CD14-positive monocyte (primary cell): ENCODE measurements around the gene EP400. TPM values are rescaled to one million over a fixed set of nuclear protein-coding genes. Genes with fewer than 3 reads are reported as not detected.

ENCODE experiments used
- DNase-seq, 3 donors: peaks; one replicate each; pipeline ENCODE4 v3.0.0-alpha.2; 2011 to 2022
- H2AFZ ChIP-seq: 2 replicates; pipeline ENCODE4 v1.6.0; 2012; ENCODE audit warnings: mild to moderate bottlenecking, low read depth, low read length, inconsistent platforms; ENCODE audit not compliant: insufficient read depth, poor library complexity, severe bottlenecking
- H3K27ac ChIP-seq, 2 donors: 1 replicate in 1 of 2; 2 replicates in 1 of 2; pipeline ENCODE4 v1.5.1; 2012 to 2013; ENCODE audit warnings: low read length in 2 of 2, control low read depth in 1 of 2, inconsistent platforms in 1 of 2, low read depth in 1 of 2, mild to moderate bottlenecking in 1 of 2
- H3K27me3 ChIP-seq, 2 donors: one replicate each; pipeline versions ENCODE4 v1.6.0 to v1.6.1; 2011 to 2013; ENCODE audit warnings: low read length in 2 of 2; ENCODE audit not compliant: control insufficient read depth in 2 of 2, insufficient read depth in 2 of 2
- H3K36me3 ChIP-seq, 2 donors: replicated peaks in 1 of 2; 1 replicate in 1 of 2; 2 replicates in 1 of 2; pipeline versions ENCODE4 v1.5.1 to v1.6.1; 2012 to 2013; ENCODE audit warnings: low read length in 2 of 2, control low read depth in 1 of 2, inconsistent platforms in 1 of 2, mild to moderate bottlenecking in 1 of 2; ENCODE audit not compliant: insufficient read depth in 2 of 2, control insufficient read depth in 1 of 2
- H3K4me1 ChIP-seq, 2 donors: 1 replicate in 1 of 2; 2 replicates in 1 of 2; pipeline versions ENCODE4 v1.5.1 to v1.6.1; 2012 to 2013; ENCODE audit warnings: low read length in 2 of 2, control low read depth in 1 of 2, inconsistent platforms in 1 of 2, mild to moderate bottlenecking in 1 of 2, moderate library complexity in 1 of 2; ENCODE audit not compliant: insufficient read depth in 2 of 2, control insufficient read depth in 1 of 2
- H3K4me2 ChIP-seq: replicated peaks from 2 replicates; pipeline ENCODE3; 2012; ENCODE audit warnings: low read length, moderate library complexity, mild to moderate bottlenecking; ENCODE audit not compliant: poor library complexity, severe bottlenecking; ENCODE audit errors: extremely low read depth
- H3K4me3 ChIP-seq, 3 experiments: fragments of 200-600 bp in 1 of 3; sonication (generic) in 1 of 3; replicated peaks in 1 of 3; 1 replicate in 2 of 3; 2 replicates in 1 of 3; pipeline ENCODE4 v1.5.1; 2011 to 2013; ENCODE audit warnings: low read length in 3 of 3, mild to moderate bottlenecking in 3 of 3, control low read depth in 2 of 3, low read depth in 2 of 3, inconsistent platforms in 1 of 3, moderate library complexity in 1 of 3
- H3K79me2 ChIP-seq: 2 replicates; pipeline ENCODE4 v1.6.0; 2012; ENCODE audit warnings: mild to moderate bottlenecking, control low read depth, inconsistent platforms, low read length, moderate library complexity; ENCODE audit not compliant: insufficient read depth
- H3K9ac ChIP-seq: 2 replicates; pipeline ENCODE4 v1.6.0; 2017; ENCODE audit warnings: low read length, mild to moderate bottlenecking; ENCODE audit not compliant: insufficient read depth, poor library complexity, severe bottlenecking
- H3K9me3 ChIP-seq, 2 donors: replicated peaks in 1 of 2; 1 replicate in 1 of 2; 2 replicates in 1 of 2; pipeline versions ENCODE4 v1.5.1 to v1.6.1; 2012 to 2013; ENCODE audit warnings: low read length in 2 of 2, control low read depth in 1 of 2; ENCODE audit not compliant: control insufficient read depth in 1 of 2, insufficient read depth in 1 of 2
- H4K20me1 ChIP-seq: 2 replicates; pipeline ENCODE4 v1.6.0; 2012; ENCODE audit warnings: mild to moderate bottlenecking, low read length, control low read depth, moderate library complexity; ENCODE audit not compliant: insufficient read depth
- H3K27ac Mint-ChIP-seq, 7 donors: one replicate each; pipeline ENCODE4 v1.8.0; 2020; ENCODE audit warnings: mild to moderate bottlenecking in 7 of 7, mixed read lengths in 7 of 7, moderate library complexity in 6 of 7, inconsistent platforms in 2 of 7
- H3K27me3 Mint-ChIP-seq, 3 donors: one replicate each; pipeline ENCODE4 v1.8.0; 2021 to 2022; ENCODE audit warnings: low read depth in 3 of 3, mild to moderate bottlenecking in 3 of 3, mixed read lengths in 3 of 3, moderate library complexity in 3 of 3, inconsistent platforms in 1 of 3
- H3K36me3 Mint-ChIP-seq, 2 donors: one replicate each; pipeline ENCODE4 v1.8.0; 2020; ENCODE audit warnings: mixed read lengths in 2 of 2, inconsistent platforms in 1 of 2, mild to moderate bottlenecking in 1 of 2
- H3K4me1 Mint-ChIP-seq: one replicate; pipeline ENCODE4 v1.8.0; 2020; ENCODE audit warnings: mild to moderate bottlenecking, mixed read lengths
- H3K4me3 Mint-ChIP-seq, 2 donors: one replicate each; pipeline ENCODE4 v1.8.0; 2020; ENCODE audit warnings: mild to moderate bottlenecking in 2 of 2, mixed read lengths in 2 of 2, moderate library complexity in 1 of 2
- H3K9me3 Mint-ChIP-seq, 7 donors: one replicate each; pipeline ENCODE4 v1.8.0; 2020 to 2022; ENCODE audit warnings: mixed read lengths in 7 of 7, mild to moderate bottlenecking in 6 of 7, moderate library complexity in 6 of 7, inconsistent platforms in 2 of 7
- WGBS: methylation state at CpG from one replicate; pipeline ENCODE4 v1.1.5; 2013; ENCODE audit warnings: missing lambda C conversion rate; ENCODE audit not compliant: insufficient coverage; 5-methylcytosine and 5-hydroxymethylcytosine counted together
- intact Hi-C, 2 donors: fragments of 100-400 bp; cut with micrococcal nuclease; formaldehyde crosslinking; loops; one replicate each; pipeline versions ENCODE4 v1.15.0 to v1.15.1; 2023
- polyA plus RNA-seq, 3 donors: library from polyadenylated mRNA; depleted of rRNA in 1 of 3; unstranded in 2 of 3; stranded (reverse) in 1 of 3; fragments of 300-500 nt in 2 of 3; fragments of >200 nt in 1 of 3; fragmentation: Illumina TruSeq in 2 of 3; gene quantifications; 1 replicate in 2 of 3; 2 replicates in 1 of 3; pipeline ENCODE4 v1.2.3, GENCODE V29; 2012 to 2021
- TF ChIP-seq, protein P1 (sequence below): fragments of 200-600 bp; IDR thresholded peaks from one replicate; pipeline ENCODE4 v1.8.0; 2022; ENCODE audit warnings: antibody characterized with exemption, mild to moderate bottlenecking

The EP400 gene
- polyA plus RNA-seq, 3 donors, result 0.65 to 12.1 (median 0.81) TPM

DNA sequence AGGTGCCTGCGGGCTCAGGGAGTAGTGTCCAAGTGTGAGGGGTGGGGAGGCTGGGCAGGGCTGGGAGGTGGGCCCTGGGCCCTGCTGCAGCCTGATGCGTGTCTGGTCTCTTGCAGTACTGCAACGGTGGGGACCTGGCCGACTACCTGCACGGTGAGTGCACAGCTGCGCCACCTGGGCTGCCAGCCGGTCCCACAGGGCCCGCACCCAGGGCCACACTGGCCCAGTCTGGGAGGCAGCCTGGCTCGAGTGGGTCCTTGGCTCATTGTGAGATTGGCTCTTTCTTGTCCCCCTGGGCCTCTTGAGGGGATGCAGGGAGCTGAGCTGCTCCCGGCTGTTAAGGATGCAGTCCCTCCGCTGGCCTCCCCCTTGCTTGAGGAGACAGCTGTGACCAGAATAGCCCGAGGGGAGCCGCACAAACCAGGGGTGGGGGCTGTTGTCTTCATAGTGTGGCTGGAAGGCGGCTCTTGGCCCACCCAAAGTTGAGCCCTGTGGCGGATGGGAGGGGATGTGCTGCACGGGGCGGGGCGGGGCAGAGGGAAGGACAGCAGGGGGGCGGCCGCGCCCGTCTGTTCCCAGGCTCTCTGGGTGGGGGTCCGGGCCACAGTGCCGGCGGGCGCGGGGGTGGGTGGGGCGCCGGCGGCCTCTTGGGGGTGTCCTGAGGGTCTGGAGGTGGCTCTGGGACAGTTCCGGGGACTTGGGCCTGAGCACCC lies 42.2 kb upstream of the EP400 start:
- H3K27me3 Mint-ChIP-seq, result peaks cover 0 to 4% (median 2%) of the 10 kb centered on the region in 3 donors
- Histone ChIP-seq H3K79me2 (peaks cover 28% of the 10 kb centered on the region), H3K4me3 (no peak overlapping the region), H3K36me3 (peaks cover 49 to 88% of the 10 kb centered on the region in 2 donors), H3K4me1 (no peaks in the 10 kb centered on the region), H3K9ac (no peak overlapping the region), H3K27ac (no peak overlapping the region), H3K4me2 (no peak overlapping the region), H3K27me3 (no peaks in the 10 kb centered on the region), H2AFZ (no peak overlapping the region), H3K9me3 (no peaks in the 10 kb centered on the region), H4K20me1 (peaks cover 98% of the 10 kb centered on the region)
- TF ChIP-seq, protein P1, sequence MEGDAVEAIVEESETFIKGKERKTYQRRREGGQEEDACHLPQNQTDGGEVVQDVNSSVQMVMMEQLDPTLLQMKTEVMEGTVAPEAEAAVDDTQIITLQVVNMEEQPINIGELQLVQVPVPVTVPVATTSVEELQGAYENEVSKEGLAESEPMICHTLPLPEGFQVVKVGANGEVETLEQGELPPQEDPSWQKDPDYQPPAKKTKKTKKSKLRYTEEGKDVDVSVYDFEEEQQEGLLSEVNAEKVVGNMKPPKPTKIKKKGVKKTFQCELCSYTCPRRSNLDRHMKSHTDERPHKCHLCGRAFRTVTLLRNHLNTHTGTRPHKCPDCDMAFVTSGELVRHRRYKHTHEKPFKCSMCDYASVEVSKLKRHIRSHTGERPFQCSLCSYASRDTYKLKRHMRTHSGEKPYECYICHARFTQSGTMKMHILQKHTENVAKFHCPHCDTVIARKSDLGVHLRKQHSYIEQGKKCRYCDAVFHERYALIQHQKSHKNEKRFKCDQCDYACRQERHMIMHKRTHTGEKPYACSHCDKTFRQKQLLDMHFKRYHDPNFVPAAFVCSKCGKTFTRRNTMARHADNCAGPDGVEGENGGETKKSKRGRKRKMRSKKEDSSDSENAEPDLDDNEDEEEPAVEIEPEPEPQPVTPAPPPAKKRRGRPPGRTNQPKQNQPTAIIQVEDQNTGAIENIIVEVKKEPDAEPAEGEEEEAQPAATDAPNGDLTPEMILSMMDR, result no peak
- no peak for DNase-seq
- peaks cover 35 to 74% of the 10 kb centered on the region in 2 donors for H3K36me3 Mint-ChIP-seq
- H3K9me3 Mint-ChIP-seq, result no peaks in the 10 kb centered on the region
- intact Hi-C loops, result no loop called here
- H3K4me3 Mint-ChIP-seq, result no peak overlapping the region
- no peak overlapping the region for H3K27ac Mint-ChIP-seq
- H3K4me1 Mint-ChIP-seq, result no peaks in the 10 kb centered on the region
- WGBS, result 98% methylated on average over 26 of the region's 31 CpGs

DNA sequence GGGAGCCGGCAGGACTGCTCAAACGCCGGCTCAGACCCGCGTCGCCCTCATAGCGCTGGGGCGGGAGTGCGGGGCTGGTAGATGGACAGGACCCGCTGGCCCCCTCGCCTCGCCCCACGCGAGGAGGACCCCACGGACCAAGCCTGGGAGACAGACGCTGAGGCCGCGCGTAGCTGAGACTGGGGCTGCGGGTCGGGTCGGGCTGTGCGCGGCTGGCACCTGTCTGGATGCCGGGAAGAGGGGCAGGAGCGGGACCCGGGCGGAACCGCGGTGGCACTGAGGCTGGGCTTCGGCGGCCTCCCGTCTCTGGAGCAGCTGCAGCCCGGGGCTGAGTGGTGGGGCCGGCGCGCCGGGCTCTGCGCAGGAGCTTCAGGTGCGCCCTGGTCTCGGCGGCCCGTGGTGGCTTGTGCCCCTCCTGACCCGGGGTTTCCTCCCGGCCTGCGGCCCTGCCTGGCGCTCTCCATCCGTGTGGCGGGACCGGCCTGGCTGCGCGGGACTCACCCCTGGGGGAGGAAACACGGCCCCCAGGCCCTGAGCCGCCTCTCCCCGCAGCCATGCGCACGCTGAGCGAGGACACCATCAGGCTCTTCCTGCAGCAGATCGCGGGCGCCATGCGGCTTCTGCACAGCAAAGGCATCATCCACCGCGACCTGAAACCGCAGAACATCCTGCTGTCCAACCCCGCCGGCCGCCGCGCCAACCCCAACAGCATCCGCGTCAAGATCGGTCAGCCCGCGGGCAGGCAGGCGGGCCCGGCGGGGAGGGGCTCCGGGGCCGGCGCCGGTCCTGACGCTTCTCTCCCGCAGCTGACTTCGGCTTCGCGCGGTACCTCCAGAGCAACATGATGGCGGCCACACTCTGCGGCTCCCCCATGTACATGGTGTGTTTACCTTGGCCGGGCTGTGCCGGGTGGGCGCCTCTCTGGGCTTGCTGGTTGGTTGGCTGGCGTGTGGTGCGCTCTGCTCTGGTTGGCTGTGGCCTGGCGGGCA lies 41.4 kb upstream of the EP400 start:
- H3K27me3 Mint-ChIP-seq, result peaks cover 0 to 4% (median 2%) of the 10 kb centered on the region in 3 donors
- TF ChIP-seq, protein P1, result no peak
- WGBS, result 98% methylated on average over 84 of the region's 96 CpGs
- no peak overlapping the region for H3K4me3 Mint-ChIP-seq
- H3K27ac Mint-ChIP-seq, result no peak overlapping the region
- no peaks in the 10 kb centered on the region for H3K9me3 Mint-ChIP-seq
- Histone ChIP-seq H4K20me1 (peaks cover 98% of the 10 kb centered on the region), H3K79me2 (peaks cover 19% of the 10 kb centered on the region), H3K27me3 (no peaks in the 10 kb centered on the region), H3K9ac (no peak overlapping the region), H3K4me1 (no peaks in the 10 kb centered on the region), H2AFZ (no peak overlapping the region), H3K4me2 (no peak overlapping the region), H3K36me3 (peaks cover 55 to 90% of the 10 kb centered on the region in 2 donors), H3K9me3 (no peaks in the 10 kb centered on the region), H3K27ac (no peak overlapping the region), H3K4me3 (no peak overlapping the region)
- intact Hi-C loops, result no loop called here
- DNase-seq, result no peak
- H3K36me3 Mint-ChIP-seq, result peaks cover 43 to 79% of the 10 kb centered on the region in 2 donors
- no peaks in the 10 kb centered on the region for H3K4me1 Mint-ChIP-seq
